Psoas muscle (tissue), 8 donors: ENCODE data around the gene EVL. TPM values are rescaled to one million over a fixed set of nuclear protein-coding genes. Genes with fewer than 3 reads are reported as not detected.

Source experiments
- ATAC-seq, 4 donors: fragments of 200-7000 bp; cut with Tn5 transposase; one replicate each; pipeline ENCODE4 v1.9.1; 2020; ENCODE audit warnings: moderate library complexity in 3 of 4, mild to moderate bottlenecking in 2 of 4
- DNase-seq, 2 donors: peaks; one replicate each; pipeline ENCODE4 v3.0.0-alpha.2; 2020
- H3K27ac ChIP-seq: fragments of 200-600 bp; one replicate; pipeline ENCODE4 v1.8.0; 2022
- H3K27me3 ChIP-seq, 3 donors: fragments of 200-600 bp in 1 of 3; one replicate each; pipeline versions ENCODE4 v1.6.1 to v1.8.0; 2013 to 2022; ENCODE audit warnings: low read length in 2 of 3, mild to moderate bottlenecking in 2 of 3, moderate library complexity in 1 of 3; ENCODE audit not compliant: insufficient read depth in 3 of 3
- H3K36me3 ChIP-seq, 2 donors: fragments of 200-600 bp in 1 of 2; one replicate each; pipeline versions ENCODE4 v1.6.1 to v1.8.0; 2013 to 2022; ENCODE audit warnings: low read depth in 1 of 2, mild to moderate bottlenecking in 1 of 2, moderate library complexity in 1 of 2; ENCODE audit not compliant: insufficient read depth in 1 of 2
- H3K4me1 ChIP-seq: fragments of 200-600 bp; one replicate; pipeline ENCODE4 v1.8.0; 2022
- H3K4me3 ChIP-seq: fragments of 200-600 bp; one replicate; pipeline ENCODE4 v1.8.0; 2022; ENCODE audit warnings: mild to moderate bottlenecking
- H3K9me3 ChIP-seq: fragments of 200-600 bp; one replicate; pipeline ENCODE4 v1.8.0; 2022
- WGBS, 3 donors: extraction: QIAGEN DNeasy Blood & Tissue Kit; methylation state at CpG; one replicate each; pipeline versions ENCODE4 v1.1.6 to v1.1.7; 2013; 5-methylcytosine and 5-hydroxymethylcytosine counted together
- intact Hi-C, 2 donors: fragments of 100-400 bp; cut with DNase I; formaldehyde crosslinking; loops; one replicate each; pipeline versions ENCODE4 v1.11.0 to v1.14.2; 2022
- polyA plus RNA-seq, 3 donors: library from polyadenylated mRNA; stranded (reverse); fragments of 200-250 nt; gene quantifications; one replicate each; pipeline ENCODE4 v1.2.3, GENCODE V29; 2013
- total RNA-seq, 4 donors: library from RNA; stranded (reverse); fragmentation: NEBNext Ultra II Directional in 2 of 4; extraction: Animal tissue kit (Norgen Biotek cat#: 25700) in 2 of 4; gene quantifications; one replicate each; pipeline versions ENCODE4 v1.2.1 to v1.2.4, GENCODE V29; 2021 to 2023
- TF ChIP-seq, protein P1 (sequence below): fragments of 200-600 bp; IDR thresholded peaks from one replicate; pipeline ENCODE4 v1.8.0; 2022; ENCODE audit warnings: antibody characterized with exemption
- donor health status: healthy with polysubstance abuse.
- donor health status: DM: no; HTN: no; CAD: no; lungs with moderate emphysema.
- donor health status: Bipolar disorder and iron deficiency.
- donor health status: healthy.
- donor health status: DM: yes; HTN: yes; CAD: no.
- donor health status: DM: no; HTN: no; CAD: no.
- donor health status: DM: no; HTN: no; CAD: no.
- donor health status: DM: yes; HTN: yes; CAD: no.

Gene EVL
- total and polyA plus RNA-seq, 7 donors, result 9.6 to 30.4 (median 17.1) TPM

DNA sequence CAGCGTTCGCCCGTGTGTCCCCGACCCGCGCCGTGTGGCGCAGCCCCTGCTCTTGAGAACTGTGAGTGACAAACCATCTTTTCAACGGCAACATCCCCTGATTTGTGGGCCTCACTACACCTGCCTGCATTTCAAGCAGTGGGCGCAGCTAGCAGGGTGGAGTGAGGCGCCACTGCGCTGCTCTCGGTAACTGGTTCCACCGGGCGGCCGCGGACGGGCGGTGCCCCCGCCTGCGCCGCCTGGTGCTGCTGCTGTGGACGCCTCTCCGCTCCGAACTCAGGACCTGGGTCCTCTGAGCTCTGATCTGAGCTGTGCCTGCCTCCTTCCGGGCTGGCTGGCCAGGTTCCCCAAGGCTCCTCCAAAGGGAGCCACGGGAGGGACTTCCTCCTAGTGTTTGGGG lies 100.2 kb downstream of the EVL start:
- Histone ChIP-seq H3K4me1 (peaks cover 4% of the 10 kb centered on the region), H3K27ac (no peak overlapping the region), H3K36me3 (no peaks in the 10 kb centered on the region), H3K9me3 (no peaks in the 10 kb centered on the region), H3K27me3 (peaks cover 0 to 27% (median 7%) of the 10 kb centered on the region in 3 donors), H3K4me3 (no peak overlapping the region)
- intact Hi-C loops, result no loop called here
- 49 to 58% (median 51%) methylated on average over 27 of the region's 27 CpGs for WGBS, 3 donors
- TF ChIP-seq, protein P1, sequence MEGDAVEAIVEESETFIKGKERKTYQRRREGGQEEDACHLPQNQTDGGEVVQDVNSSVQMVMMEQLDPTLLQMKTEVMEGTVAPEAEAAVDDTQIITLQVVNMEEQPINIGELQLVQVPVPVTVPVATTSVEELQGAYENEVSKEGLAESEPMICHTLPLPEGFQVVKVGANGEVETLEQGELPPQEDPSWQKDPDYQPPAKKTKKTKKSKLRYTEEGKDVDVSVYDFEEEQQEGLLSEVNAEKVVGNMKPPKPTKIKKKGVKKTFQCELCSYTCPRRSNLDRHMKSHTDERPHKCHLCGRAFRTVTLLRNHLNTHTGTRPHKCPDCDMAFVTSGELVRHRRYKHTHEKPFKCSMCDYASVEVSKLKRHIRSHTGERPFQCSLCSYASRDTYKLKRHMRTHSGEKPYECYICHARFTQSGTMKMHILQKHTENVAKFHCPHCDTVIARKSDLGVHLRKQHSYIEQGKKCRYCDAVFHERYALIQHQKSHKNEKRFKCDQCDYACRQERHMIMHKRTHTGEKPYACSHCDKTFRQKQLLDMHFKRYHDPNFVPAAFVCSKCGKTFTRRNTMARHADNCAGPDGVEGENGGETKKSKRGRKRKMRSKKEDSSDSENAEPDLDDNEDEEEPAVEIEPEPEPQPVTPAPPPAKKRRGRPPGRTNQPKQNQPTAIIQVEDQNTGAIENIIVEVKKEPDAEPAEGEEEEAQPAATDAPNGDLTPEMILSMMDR, result no peak
- DNase-seq, result no peak
- no peak for ATAC-seq

DNA sequence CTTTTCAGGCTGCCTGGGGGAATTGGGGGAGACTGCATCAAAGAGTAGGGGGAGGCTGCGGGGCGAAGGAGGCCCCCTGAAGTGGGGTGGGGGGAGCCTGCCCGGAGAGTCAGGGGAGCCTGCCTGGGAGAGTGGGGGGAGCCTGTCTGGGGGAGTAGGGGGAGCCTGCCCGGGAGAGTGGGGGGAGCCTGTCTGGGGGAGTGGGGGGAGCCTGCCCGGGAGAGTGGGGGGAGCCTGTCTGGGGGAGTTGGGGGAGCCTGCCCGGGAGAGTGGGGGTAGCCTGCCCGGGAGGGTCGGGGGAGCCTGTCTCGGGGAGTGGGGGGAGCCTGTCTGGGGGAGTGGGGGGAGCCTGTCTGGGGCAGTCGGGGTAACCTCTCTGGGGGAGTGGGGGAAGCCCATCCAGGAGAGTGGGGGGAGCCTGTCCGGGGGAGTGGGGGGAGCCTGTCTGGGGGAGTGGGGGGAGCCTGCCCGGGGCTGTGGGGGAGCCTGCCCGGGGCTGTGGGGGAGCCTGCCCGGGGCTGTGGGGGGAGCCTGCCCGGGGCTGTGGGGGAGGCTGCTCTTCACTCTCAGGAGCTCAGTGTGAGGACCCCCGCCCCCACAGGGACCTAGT lies 100.7 kb downstream of the EVL start:
- DNase-seq (no peak), ATAC-seq (no peak)
- no peaks in the 10 kb centered on the region for H3K9me3 ChIP-seq
- WGBS, 3 donors, result 24 to 48% (median 31%) methylated on average over 4 to 16 of the region's 16 CpGs
- intact Hi-C loops, result no loop called here
- peaks cover 4% of the 10 kb centered on the region for H3K4me1 ChIP-seq
- H3K36me3 ChIP-seq, result no peaks in the 10 kb centered on the region
- TF ChIP-seq, protein P1, result no peak
- H3K4me3 ChIP-seq, result no peak overlapping the region
- no peak overlapping the region for H3K27ac ChIP-seq
- peaks cover 0 to 25% (median 3%) of the 10 kb centered on the region in 3 donors for H3K27me3 ChIP-seq

DNA sequence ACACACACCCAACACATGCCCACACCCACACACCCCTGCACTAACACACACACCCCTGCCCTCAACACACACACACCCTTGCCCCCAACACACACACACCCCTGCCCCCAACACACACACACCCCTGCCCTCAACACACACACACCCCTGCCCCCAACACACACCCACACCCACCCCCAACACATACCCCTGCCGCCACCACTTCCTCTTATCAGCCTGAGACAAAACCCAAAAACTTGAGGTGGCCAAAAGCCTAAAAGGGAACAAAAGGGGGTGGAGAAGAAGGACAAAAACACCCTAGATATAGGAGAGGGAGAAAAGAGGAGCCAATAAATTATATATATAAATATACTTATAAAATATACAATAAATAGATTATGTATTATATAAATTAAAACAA lies 103.3 kb downstream of the EVL start:
- no peak overlapping the region for H3K4me3 ChIP-seq
- ATAC-seq (no peak), DNase-seq (no peak)
- WGBS, 3 donors, result 71 to 92% (median 87%) methylated on average over 1 of the region's 1 CpG
- intact Hi-C loops, result no loop called here
- H3K27ac ChIP-seq, result no peak overlapping the region
- no peaks in the 10 kb centered on the region for H3K36me3 ChIP-seq
- no peaks in the 10 kb centered on the region for H3K9me3 ChIP-seq
- peaks cover 4% of the 10 kb centered on the region for H3K4me1 ChIP-seq
- TF ChIP-seq, protein P1, result no peak
- peaks cover 0 to 36% (median 5%) of the 10 kb centered on the region in 3 donors for H3K27me3 ChIP-seq

DNA sequence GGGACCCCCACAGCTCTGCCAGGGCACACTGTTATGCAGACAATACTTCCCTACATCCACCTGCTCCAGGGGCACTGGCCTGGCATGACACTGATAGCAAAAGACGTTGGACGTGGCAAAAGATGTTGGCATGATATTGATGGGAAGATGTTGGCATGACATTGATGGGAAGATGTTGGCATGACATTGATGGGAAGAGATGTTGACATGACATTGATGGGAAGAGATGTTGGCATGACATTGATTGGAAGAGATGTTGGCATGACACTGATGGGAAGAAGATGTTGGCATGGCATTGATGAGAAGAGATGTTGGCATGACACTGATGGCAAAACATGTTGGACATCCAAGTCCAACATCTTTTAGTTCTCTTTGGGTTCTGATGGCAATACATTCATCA lies 105.7 kb downstream of the EVL start:
- intact Hi-C loops, result no loop called here
- DNase-seq (no peak), ATAC-seq (no peak)

More for the DNA sequence above, 105.7 kb downstream of the EVL start:
- Histone ChIP-seq H3K9me3 (no peaks in the 10 kb centered on the region), H3K27me3 (peaks cover 0 to 37% (median 5%) of the 10 kb centered on the region in 3 donors), H3K27ac (no peak overlapping the region), H3K36me3 (no peaks in the 10 kb centered on the region), H3K4me1 (peaks cover 4% of the 10 kb centered on the region), H3K4me3 (no peak overlapping the region)
- 76 to 93% (median 86%) methylated on average over 2 of the region's 2 CpGs for WGBS, 3 donors
- TF ChIP-seq, protein P1, result no peak
